AG09309 (cell line): ENCODE results near the gene PCDHGB4.

Experiments
- DNase-seq: peaks from one replicate; pipeline ENCODE4 v3.0.0-alpha.2; 2010; ENCODE audit warnings: low read depth
- H3K4me3 ChIP-seq: 2 replicates; pipeline ENCODE4 v1.5.1; 2011; ENCODE audit warnings: mild to moderate bottlenecking, low read depth, low read length, moderate library complexity; ENCODE audit not compliant: control insufficient read depth
- TF ChIP-seq, protein P1 (sequence below): IDR thresholded peaks from 2 replicates; pipeline ENCODE4 v1.5.1; 2011; ENCODE audit warnings: mild to moderate bottlenecking, low read depth, low read length, inconsistent platforms; ENCODE audit not compliant: insufficient read depth, control insufficient read depth; ENCODE audit errors: missing control alignments

PCDHGB4 gene

GRCh38 chr5:141382469-141383294 is 4.8 kb upstream of the PCDHGB4 start, which contains the start of gene PCDHGA7:
PCDHGA7 (plus strand) TSS chr5:141382742; CDS start chr5:141382900, 158 bp downstream.
- TF ChIP-seq, protein P1, sequence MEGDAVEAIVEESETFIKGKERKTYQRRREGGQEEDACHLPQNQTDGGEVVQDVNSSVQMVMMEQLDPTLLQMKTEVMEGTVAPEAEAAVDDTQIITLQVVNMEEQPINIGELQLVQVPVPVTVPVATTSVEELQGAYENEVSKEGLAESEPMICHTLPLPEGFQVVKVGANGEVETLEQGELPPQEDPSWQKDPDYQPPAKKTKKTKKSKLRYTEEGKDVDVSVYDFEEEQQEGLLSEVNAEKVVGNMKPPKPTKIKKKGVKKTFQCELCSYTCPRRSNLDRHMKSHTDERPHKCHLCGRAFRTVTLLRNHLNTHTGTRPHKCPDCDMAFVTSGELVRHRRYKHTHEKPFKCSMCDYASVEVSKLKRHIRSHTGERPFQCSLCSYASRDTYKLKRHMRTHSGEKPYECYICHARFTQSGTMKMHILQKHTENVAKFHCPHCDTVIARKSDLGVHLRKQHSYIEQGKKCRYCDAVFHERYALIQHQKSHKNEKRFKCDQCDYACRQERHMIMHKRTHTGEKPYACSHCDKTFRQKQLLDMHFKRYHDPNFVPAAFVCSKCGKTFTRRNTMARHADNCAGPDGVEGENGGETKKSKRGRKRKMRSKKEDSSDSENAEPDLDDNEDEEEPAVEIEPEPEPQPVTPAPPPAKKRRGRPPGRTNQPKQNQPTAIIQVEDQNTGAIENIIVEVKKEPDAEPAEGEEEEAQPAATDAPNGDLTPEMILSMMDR = peak; percentile 62
- DNase-seq = no peak

GRCh38 chr5:141383345-141383744 is 4.2 kb upstream of the PCDHGB4 start:
- no peak for DNase-seq
- peak overlapping the region; percentile 65 for H3K4me3 ChIP-seq
- TF ChIP-seq, protein P1 = no peak

More at GRCh38 chr5:141382469-141383294, 4.8 kb upstream of the PCDHGB4 start, which contains the start of gene PCDHGA7:
- peak within 1 kb of the TSS; percentile 65 for H3K4me3 ChIP-seq

GRCh38 chr5:141384471-141385267 is 2.8 kb upstream of the PCDHGB4 start:
- no peak for DNase-seq
- TF ChIP-seq, protein P1 = no peak
- no peak overlapping the region for H3K4me3 ChIP-seq

DNA sequence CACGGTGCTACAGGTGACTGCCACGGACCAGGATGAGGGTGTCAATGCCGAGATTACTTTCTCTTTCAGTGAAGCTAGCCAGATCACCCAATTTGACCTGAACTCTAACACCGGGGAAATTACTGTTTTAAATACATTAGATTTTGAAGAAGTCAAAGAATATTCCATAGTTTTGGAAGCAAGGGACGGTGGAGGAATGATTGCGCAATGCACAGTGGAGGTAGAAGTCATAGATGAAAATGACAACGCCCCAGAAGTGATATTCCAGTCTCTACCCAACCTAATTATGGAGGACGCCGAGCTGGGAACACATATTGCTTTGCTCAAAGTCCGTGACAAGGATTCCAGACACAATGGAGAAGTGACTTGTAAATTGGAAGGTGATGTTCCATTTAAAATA is 1.2 kb downstream of the PCDHGB4 start:
- DNase-seq = no peak
- no peak overlapping the region for H3K4me3 ChIP-seq
- TF ChIP-seq, protein P1 = no peak

GRCh38 chr5:141389153-141390042 is 1.9 kb downstream of the PCDHGB4 start:
- TF ChIP-seq, protein P1 = no peak
- H3K4me3 ChIP-seq = no peak overlapping the region
- DNase-seq = no peak
